ENCODE results near the gene MATR3. TPM values are rescaled to one million over a fixed set of nuclear protein-coding genes. Genes with fewer than 3 reads are reported as not detected.

The MATR3 gene
- polyA plus RNA-seq, 1 donor from 2014 or later, result 1,016 TPM

- Histone ChIP-seq H3K9ac (ENCODE audit: low read length) (no peak overlapping the region), H3K4me3 (ENCODE audit: low read length) (no peak overlapping the region), H3K4me2 (ENCODE audit: low read length) (no peak overlapping the region), H3K9me3 (ENCODE audit: low read length) (no peaks in the 10 kb centered on the region), H3K27ac (ENCODE audit: low read length) (no peak overlapping the region), H4K20me1 (ENCODE audit: insufficient read depth) (no peaks in the 10 kb centered on the region), H3F3A (ENCODE audit: insufficient read depth, low read length, poor library complexity, severe bottlenecking) (no peaks in the 10 kb centered on the region), H3K36me3 (ENCODE audit: insufficient read depth, low read length) (no peaks in the 10 kb centered on the region), H3K9me2 (ENCODE audit: insufficient read depth, low read length) (no peaks in the 10 kb centered on the region), H3K79me2 (replicated peaks; ENCODE audit: insufficient read depth, low read length) (no peaks in the 10 kb centered on the region), H2AFZ (ENCODE audit: low read depth, low read length) (no peak overlapping the region), H3K27me3 (ENCODE audit: insufficient read depth, low read depth, low read length) (peaks cover 5% of the 10 kb centered on the region)
- TF ChIP-seq REST (IDR thresholded peaks at IDR 0.05; ENCODE audit: borderline replicate concordance) (no peak), EP300 (conservative IDR thresholded peaks at IDR 0.05; ENCODE audit: poor library complexity, severe bottlenecking) (no peak), EZH2 (IDR thresholded peaks at IDR 0.05; ENCODE audit: borderline replicate concordance, insufficient read depth, low read length, poor library complexity, severe bottlenecking) (no peak), MXI1 (conservative IDR thresholded peaks at IDR 0.05; ENCODE audit: poor library complexity, severe bottlenecking) (no peak), SMC3 (conservative IDR thresholded peaks at IDR 0.05; ENCODE audit: poor library complexity) (no peak)
These were observed 17.6 kb upstream of the MATR3 start for GRCh38 chr5:139275956-139276355.

GRCh38 chr5:139276426-139276825, 17.1 kb upstream of the MATR3 start:
- Histone ChIP-seq H2AFZ (ENCODE audit: low read depth, low read length) (no peak overlapping the region), H3K27me3 (ENCODE audit: insufficient read depth, low read depth, low read length) (peaks cover 5% of the 10 kb centered on the region), H3K9me2 (ENCODE audit: insufficient read depth, low read length) (no peaks in the 10 kb centered on the region), H3K9me3 (ENCODE audit: low read length) (no peaks in the 10 kb centered on the region), H3K27ac (ENCODE audit: low read length) (no peak overlapping the region), H3K36me3 (ENCODE audit: insufficient read depth, low read length) (no peaks in the 10 kb centered on the region), H3K4me3 (ENCODE audit: low read length) (no peak overlapping the region), H3K79me2 (replicated peaks; ENCODE audit: insufficient read depth, low read length) (no peaks in the 10 kb centered on the region), H3K4me2 (ENCODE audit: low read length) (no peak overlapping the region), H4K20me1 (ENCODE audit: insufficient read depth) (no peaks in the 10 kb centered on the region), H3F3A (ENCODE audit: insufficient read depth, low read length, poor library complexity, severe bottlenecking) (no peaks in the 10 kb centered on the region), H3K9ac (ENCODE audit: low read length) (no peak overlapping the region)
- TF ChIP-seq MXI1 (conservative IDR thresholded peaks at IDR 0.05; ENCODE audit: poor library complexity, severe bottlenecking), result no peak
- TF ChIP-seq EZH2 (IDR thresholded peaks at IDR 0.05; ENCODE audit: borderline replicate concordance, insufficient read depth, low read length, poor library complexity, severe bottlenecking), result no peak
- TF ChIP-seq EP300 (conservative IDR thresholded peaks at IDR 0.05; ENCODE audit: poor library complexity, severe bottlenecking), result no peak
- TF ChIP-seq RAD21 (conservative IDR thresholded peaks at IDR 0.05), result no peak
- no peak for TF ChIP-seq POLR2AphosphoS5 (IDR thresholded peaks at IDR 0.05)
- TF ChIP-seq TAF1 (IDR thresholded peaks at IDR 0.05; ENCODE audit: low read depth), result no peak
- no peak for TF ChIP-seq SMC3 (conservative IDR thresholded peaks at IDR 0.05; ENCODE audit: poor library complexity)

DNA sequence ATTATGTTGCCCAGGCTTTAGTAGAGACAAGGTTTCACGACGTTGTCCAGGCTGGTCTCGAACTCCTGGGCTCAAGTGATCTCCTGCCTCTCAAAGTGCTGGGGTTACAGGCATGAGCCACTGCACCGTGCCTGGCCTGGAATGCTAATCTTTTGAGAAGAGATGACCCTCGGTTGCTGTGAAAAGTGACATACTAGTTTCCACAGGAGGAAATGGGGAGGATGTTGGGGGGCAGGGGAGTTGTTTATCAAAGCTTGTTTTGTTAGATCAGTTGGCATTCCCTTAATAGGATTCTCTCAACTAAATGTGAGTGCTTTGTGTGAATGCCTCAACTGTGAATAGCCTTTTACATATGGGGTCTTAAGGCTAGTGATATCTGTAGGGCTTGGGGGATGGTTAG, 16.4 kb upstream of the MATR3 start:
- Histone ChIP-seq H4K20me1 (ENCODE audit: insufficient read depth) (no peaks in the 10 kb centered on the region), H3K79me2 (replicated peaks; ENCODE audit: insufficient read depth, low read length) (no peaks in the 10 kb centered on the region), H2AFZ (ENCODE audit: low read depth, low read length) (no peak overlapping the region), H3K27me3 (ENCODE audit: insufficient read depth, low read depth, low read length) (peaks cover 5% of the 10 kb centered on the region), H3K9ac (ENCODE audit: low read length) (no peak overlapping the region), H3K27ac (ENCODE audit: low read length) (no peak overlapping the region), H3K36me3 (ENCODE audit: insufficient read depth, low read length) (no peaks in the 10 kb centered on the region), H3K9me2 (ENCODE audit: insufficient read depth, low read length) (no peaks in the 10 kb centered on the region), H3K9me3 (ENCODE audit: low read length) (no peaks in the 10 kb centered on the region), H3K4me3 (ENCODE audit: low read length) (no peak overlapping the region), H3K4me2 (ENCODE audit: low read length) (no peak overlapping the region), H3F3A (ENCODE audit: insufficient read depth, low read length, poor library complexity, severe bottlenecking) (no peaks in the 10 kb centered on the region)
- TF ChIP-seq MXI1 (conservative IDR thresholded peaks at IDR 0.05; ENCODE audit: poor library complexity, severe bottlenecking), result no peak
- no peak for TF ChIP-seq SMC3 (conservative IDR thresholded peaks at IDR 0.05; ENCODE audit: poor library complexity)
- no peak for TF ChIP-seq POLR2AphosphoS5 (IDR thresholded peaks at IDR 0.05)
- no peak for TF ChIP-seq EP300 (conservative IDR thresholded peaks at IDR 0.05; ENCODE audit: poor library complexity, severe bottlenecking)
- no peak for TF ChIP-seq REST (IDR thresholded peaks at IDR 0.05; ENCODE audit: borderline replicate concordance)
- TF ChIP-seq EZH2 (IDR thresholded peaks at IDR 0.05; ENCODE audit: borderline replicate concordance, insufficient read depth, low read length, poor library complexity, severe bottlenecking), result no peak
- TF ChIP-seq RAD21 (conservative IDR thresholded peaks at IDR 0.05), result no peak
- no peak for TF ChIP-seq CTCF (IDR thresholded peaks at IDR 0.05; ENCODE audit: poor library complexity, severe bottlenecking)
- TF ChIP-seq TAF1 (IDR thresholded peaks at IDR 0.05; ENCODE audit: low read depth), result no peak
